OCI-M2 (cell line): ENCODE measurements around the gene UBP1.
"Not testable (repeated sequence)": the region's sequence is repeated elsewhere in the genome, so short reads cannot be mapped to it uniquely, and the experiment has no call there.

Source experiments
- DNase-seq: peaks from one replicate; lab custom pipeline; 2025; ENCODE audit not compliant: unreplicated experiment; lab: John Stamatoyannopoulos, UW

Gene UBP1

DNA sequence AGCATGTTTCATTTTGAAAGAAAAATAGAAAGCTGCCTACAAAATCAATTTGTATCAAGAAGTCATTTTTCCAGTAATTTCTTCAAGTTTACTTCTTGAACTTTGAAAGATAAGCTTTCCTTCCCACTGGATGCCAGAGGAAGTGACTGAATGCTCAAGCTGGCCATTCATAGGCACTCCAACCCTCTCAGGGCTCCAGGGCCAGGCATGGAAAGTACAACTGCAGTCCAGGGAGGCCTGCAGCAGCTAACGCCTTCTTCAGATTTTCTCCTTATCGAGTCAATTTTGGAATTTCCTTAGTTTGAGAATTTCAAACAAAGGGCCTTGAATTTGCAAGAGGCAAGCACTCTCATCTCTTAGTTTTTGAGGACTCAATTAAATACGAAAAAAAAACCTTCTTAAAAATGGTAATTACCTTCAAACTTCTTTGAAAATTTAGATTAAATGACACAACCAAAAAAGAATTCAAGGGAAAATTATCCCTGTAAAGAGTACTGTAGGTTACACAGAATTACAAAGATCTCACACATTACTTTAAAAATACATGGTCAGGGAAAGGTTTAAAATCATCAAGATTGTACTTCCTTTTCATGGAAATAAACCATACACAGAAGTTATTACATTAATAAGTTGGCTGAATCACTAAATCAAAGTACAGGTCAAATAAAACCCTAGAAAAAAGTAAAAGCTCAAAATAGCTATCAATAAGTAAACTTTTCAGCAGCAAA, 2.5 kb downstream of the UBP1 start:
- no peak for DNase-seq

DNA sequence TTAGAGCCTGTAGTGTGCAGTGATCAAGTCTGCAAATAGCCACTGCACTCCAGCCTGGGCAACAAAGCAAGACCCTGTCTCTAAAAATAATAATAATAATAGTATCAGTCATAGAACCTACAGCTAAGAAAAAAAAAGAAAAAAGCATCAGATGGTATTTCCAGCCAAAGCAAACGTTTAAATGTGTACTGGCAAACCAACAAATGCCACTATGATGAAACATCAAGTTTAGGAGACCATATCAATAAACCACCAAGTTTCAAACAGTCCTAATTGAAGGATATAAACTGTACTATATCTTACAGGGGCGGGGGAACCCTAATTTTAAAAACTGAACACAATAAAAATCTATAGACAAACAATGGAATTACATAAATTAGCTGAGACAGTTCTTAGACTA, 6.4 kb downstream of the UBP1 start:
- DNase-seq, result no peak

DNA sequence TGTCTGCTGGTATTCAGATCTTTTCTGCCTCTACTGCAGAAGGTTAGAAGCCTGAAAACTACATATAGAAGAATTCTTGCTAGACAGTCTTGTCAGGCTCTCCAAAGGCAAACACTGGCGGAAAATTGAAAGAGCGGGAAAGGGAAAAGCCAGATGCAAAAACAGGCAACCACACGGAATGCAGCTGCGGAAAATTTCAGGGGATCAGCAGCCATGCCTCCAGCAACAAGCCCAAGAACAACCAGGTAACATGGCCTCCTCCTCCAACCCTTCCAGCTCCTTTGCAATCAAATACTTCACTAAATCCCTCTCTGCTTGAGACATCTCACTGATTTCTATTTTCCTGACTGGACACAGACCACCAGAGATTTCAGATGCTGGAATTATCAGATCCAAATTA, 9.6 kb downstream of the UBP1 start:
- no peak for DNase-seq

DNA sequence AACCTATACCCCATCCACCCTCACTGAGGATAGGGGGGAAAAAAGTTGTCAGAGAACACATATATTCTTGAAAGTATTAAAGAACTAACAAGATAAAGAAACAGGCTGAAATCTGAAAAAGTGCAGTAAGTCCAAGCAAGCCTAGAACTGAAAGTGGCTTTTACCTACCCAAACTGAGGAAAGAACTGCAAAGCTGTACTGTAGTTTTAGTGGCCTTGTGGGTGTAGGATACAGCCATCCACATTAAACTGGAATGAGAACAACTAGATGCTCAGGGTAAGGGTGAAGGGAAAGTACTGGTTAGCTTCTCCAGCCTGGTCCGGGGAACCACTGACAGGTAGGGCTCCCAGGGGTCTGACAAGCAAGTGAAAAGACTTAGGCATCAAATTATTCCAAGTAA, 10.1 kb downstream of the UBP1 start:
- DNase-seq, result no peak

GRCh38 chr3:33429306-33429705, 10.9 kb downstream of the UBP1 start:
- not testable (repeated sequence) for DNase-seq

DNA sequence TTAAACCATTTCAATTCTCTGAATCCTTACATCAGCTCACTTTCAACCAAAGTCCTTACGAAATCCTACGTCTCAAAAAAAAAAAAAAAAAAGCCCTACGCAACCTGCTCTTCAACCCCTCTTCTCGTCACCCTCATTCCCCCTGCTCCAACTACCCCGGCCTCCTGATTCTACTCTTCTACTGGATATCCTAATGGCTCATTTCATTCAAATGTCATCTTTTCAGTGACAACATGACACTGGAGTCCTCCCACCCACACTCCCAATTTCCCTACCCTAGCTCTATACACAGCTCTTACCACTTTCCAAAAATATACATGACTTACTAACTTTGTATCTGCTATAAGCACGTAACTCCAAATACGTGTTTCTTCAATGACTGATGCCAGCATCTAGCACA, 11.5 kb downstream of the UBP1 start:
- no peak for DNase-seq

- DNase-seq, result no peak
Measured at GRCh38 chr3:33426630-33427317, 13.4 kb downstream of the UBP1 start.

DNA sequence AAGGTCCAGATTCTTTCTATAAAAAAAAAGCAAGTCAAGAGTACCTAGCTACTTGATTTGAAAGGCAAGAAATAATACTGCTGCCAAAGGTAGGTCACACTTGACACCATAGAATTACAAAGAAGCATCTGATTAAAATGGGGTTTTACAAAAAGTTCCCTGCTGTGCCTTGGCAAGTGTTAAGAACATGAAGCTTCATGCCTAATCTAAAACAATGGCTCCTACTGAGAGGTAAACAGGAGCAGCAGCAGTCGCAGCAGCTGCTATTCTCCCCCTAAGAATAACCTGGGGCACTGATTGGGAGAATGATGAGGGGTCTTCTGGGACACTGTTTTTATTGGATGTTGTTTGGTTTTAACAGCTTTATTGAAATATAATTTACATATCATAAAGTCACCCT, 14.1 kb downstream of the UBP1 start:
- no peak for DNase-seq

DNA sequence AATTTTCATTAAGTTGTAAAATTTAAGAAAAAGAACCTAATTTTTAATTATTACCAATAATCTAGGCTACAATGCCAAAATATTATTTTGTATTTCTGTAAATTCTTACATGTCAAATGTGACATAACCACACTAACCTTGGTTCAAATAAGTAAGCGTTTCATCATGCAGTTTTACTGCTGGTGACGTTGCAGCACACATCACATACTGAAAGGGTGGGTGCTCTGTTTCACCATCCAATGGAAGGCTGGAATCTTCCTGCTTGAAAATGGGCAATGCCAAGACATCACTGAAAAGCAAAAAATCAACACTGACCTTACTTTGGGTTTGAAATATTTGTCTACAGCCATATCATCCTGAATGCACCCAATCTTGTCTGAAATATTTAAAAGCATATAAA, 14.8 kb downstream of the UBP1 start:
- no peak for DNase-seq

- DNase-seq, result no peak
Measured at GRCh38 chr3:33424606-33425452, 15.4 kb downstream of the UBP1 start.

- no peak for DNase-seq
Measured at GRCh38 chr3:33420966-33421365, 19.2 kb downstream of the UBP1 start.

DNA sequence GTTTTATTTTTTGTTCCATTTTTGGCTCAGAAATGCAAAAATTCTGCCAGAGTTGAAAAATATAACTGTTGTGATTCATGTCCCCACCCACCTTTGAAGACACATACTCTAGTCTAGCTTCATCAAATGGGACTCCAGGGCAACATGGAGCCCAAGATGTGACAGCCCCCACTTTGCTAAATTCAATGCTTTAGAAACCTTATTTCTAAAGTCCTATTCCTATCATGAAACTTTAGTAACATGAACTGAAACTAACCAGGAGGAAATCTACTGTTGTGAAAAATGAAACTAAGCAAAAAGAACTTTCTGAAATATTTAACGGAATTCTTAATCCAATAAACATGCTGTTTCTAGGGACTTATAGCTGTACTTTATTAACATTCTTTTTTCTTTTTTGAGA, 20.3 kb downstream of the UBP1 start:
- no peak for DNase-seq

- no peak for DNase-seq
Measured at GRCh38 chr3:33417066-33417673, 23.0 kb downstream of the UBP1 start.

GRCh38 chr3:33410816-33411215, 29.4 kb downstream of the UBP1 start:
- DNase-seq, result not testable (repeated sequence)

- no peak for DNase-seq
Measured at GRCh38 chr3:33403756-33404155, 36.4 kb downstream of the UBP1 start.

DNA sequence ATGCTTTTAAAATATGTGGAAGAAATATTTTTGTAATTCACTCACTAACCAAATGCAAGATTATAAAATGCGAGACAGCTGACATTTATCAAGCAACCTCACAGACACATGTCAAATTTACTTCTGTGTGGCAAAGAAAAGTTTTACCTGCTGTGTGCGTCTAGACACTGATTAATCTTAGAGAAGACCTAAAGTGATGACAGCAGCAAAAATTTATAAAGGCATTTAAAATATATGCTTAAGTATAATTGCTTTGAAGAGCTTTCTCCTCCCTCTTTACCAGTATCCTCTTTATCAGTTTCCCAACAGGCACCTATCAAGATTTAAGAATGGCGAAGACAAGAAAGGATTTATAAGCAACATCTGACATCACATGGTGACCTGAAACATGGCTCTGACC, 37.3 kb downstream of the UBP1 start:
- DNase-seq, result no peak

DNA sequence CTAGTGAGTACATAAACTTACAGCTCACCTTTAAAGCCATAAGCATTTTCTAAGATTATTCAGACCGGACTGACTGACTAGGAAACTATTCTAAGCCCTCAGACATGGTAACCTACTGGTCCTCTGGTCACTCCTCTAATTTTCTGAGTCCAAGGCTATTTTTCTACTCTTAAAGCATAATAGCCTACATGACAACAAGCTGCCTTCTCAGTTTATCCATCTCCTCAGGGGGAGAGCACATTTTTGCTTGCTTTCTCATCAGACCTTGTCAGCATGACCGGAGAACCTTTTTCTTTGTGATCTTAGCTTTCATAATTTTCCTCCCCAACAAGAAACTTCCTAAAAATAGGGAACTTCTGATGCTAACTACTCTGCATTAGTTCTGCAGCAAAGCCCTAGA, 38.4 kb downstream of the UBP1 start:
- no peak for DNase-seq

DNA sequence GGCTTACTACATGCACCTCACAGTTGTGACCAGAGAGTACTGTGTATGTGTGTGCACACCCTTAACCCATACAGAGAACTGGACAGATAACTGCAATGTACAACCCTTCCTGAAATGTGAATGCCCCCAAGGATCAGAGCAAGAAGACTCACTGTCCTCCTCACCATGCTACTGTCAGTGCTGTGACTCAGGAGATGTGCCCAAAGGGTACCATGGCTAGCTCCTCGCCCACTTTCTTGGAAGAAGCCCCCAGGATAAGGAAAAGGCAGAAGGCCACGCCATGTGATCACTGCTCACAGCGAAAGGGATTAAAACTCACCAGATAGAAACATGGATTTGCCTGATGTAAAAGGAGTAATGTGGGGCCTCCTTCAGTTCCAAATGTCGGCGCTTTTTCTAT, 41.8 kb downstream of the UBP1 start:
- DNase-seq, result no peak

DNA sequence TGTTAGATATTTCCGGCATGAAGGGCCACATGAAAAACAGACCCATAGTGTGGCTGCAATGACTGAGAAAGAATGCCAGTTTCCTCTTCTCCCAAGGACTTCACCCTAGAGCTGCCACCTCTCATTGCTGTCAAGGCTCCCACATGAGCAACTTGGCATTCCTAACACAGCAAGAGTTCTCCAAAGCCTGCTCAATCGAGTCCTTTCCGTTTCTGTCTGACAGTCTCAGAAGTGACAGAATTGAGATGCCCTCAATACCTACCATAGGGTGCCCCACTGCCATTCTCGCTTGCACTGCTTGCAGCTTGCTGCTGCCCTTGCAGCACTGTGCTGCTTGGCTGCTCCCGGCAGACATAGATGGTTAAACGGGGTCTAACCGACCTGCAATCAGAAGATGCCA, 44.3 kb downstream of the UBP1 start:
- DNase-seq, result no peak

- DNase-seq, result no peak
Measured at GRCh38 chr3:33394403-33395054, 45.7 kb downstream of the UBP1 start.

- DNase-seq, result no peak
Measured at GRCh38 chr3:33392703-33393125, 47.5 kb downstream of the UBP1 start.
